Measurements from ENCODE around the gene HNRNPC.
"Not testable (repeated sequence)": the region's sequence is repeated elsewhere in the genome, so short reads cannot be mapped to it uniquely, and the experiment has no call there.

HNRNPC gene

GRCh38 chr14:21233457-21234076 is 35.7 kb downstream of the HNRNPC start:
- no peak overlapping the region for H3K9ac ChIP-seq (ENCODE audit: low read depth in 1 of 2, low read length in 2 of 2)
- H3K4me3 ChIP-seq (ENCODE audit: low read length in 2 of 2): no peak overlapping the region
- peaks cover 69 to 73% of the 10 kb centered on the region in 2 donors for H3K36me3 ChIP-seq (ENCODE audit: control insufficient read depth in 2 of 2, insufficient read depth in 2 of 2, low read length in 2 of 2)
- no peak overlapping the region for H3K27ac ChIP-seq (ENCODE audit: low read depth in 2 of 2, low read length in 2 of 2)
- no peaks in the 10 kb centered on the region for H3K27me3 ChIP-seq (ENCODE audit: control insufficient read depth in 2 of 2, insufficient read depth in 2 of 2, low read length in 2 of 2)
- H3K4me1 ChIP-seq (ENCODE audit: control insufficient read depth in 2 of 2, insufficient read depth in 2 of 2, low read length in 2 of 2): peaks cover 0 to 6% of the 10 kb centered on the region in 2 donors
- no peaks in the 10 kb centered on the region for H3K9me3 ChIP-seq (ENCODE audit: control insufficient read depth in 2 of 2, low read length in 2 of 2)

GRCh38 chr14:21231020-21231652 is 38.1 kb downstream of the HNRNPC start:
- Histone ChIP-seq H3K27me3 (ENCODE audit: control insufficient read depth in 2 of 2, insufficient read depth in 2 of 2, low read length in 2 of 2) (no peaks in the 10 kb centered on the region), H3K27ac (ENCODE audit: low read depth in 2 of 2, low read length in 2 of 2) (no peak overlapping the region), H3K4me1 (ENCODE audit: control insufficient read depth in 2 of 2, insufficient read depth in 2 of 2, low read length in 2 of 2) (peaks cover 0 to 2% of the 10 kb centered on the region in 2 donors)

GRCh38 chr14:21229821-21230220 is 39.4 kb downstream of the HNRNPC start:
- peaks cover 0 to 2% of the 10 kb centered on the region in 2 donors for H3K4me1 ChIP-seq (ENCODE audit: control insufficient read depth in 2 of 2, insufficient read depth in 2 of 2, low read length in 2 of 2)
- H3K27me3 ChIP-seq (ENCODE audit: control insufficient read depth in 2 of 2, insufficient read depth in 2 of 2, low read length in 2 of 2): no peaks in the 10 kb centered on the region
- H3K27ac ChIP-seq (ENCODE audit: low read depth in 2 of 2, low read length in 2 of 2): no peak overlapping the region
- H3K9me3 ChIP-seq (ENCODE audit: control insufficient read depth in 2 of 2, low read length in 2 of 2): no peaks in the 10 kb centered on the region
- H3K36me3 ChIP-seq (ENCODE audit: control insufficient read depth in 2 of 2, insufficient read depth in 2 of 2, low read length in 2 of 2): peaks cover 80 to 88% of the 10 kb centered on the region in 2 donors
- H3K9ac ChIP-seq (ENCODE audit: low read depth in 1 of 2, low read length in 2 of 2): no peak overlapping the region
- no peak overlapping the region for H3K4me3 ChIP-seq (ENCODE audit: low read length in 2 of 2)

More at GRCh38 chr14:21231020-21231652, 38.1 kb downstream of the HNRNPC start:
- H3K9me3 ChIP-seq (ENCODE audit: control insufficient read depth in 2 of 2, low read length in 2 of 2): no peaks in the 10 kb centered on the region
- no peak overlapping the region for H3K9ac ChIP-seq (ENCODE audit: low read depth in 1 of 2, low read length in 2 of 2)
- H3K36me3 ChIP-seq (ENCODE audit: control insufficient read depth in 2 of 2, insufficient read depth in 2 of 2, low read length in 2 of 2): peaks cover 80 to 86% of the 10 kb centered on the region in 2 donors
- H3K4me3 ChIP-seq (ENCODE audit: low read length in 2 of 2): no peak overlapping the region

- Histone ChIP-seq H3K27ac (ENCODE audit: low read depth in 2 of 2, low read length in 2 of 2) (no peak overlapping the region), H3K4me1 (ENCODE audit: control insufficient read depth in 2 of 2, insufficient read depth in 2 of 2, low read length in 2 of 2) (peaks cover 0 to 2% of the 10 kb centered on the region in 2 donors), H3K9ac (ENCODE audit: low read depth in 1 of 2, low read length in 2 of 2) (no peak overlapping the region), H3K27me3 (ENCODE audit: control insufficient read depth in 2 of 2, insufficient read depth in 2 of 2, low read length in 2 of 2) (no peaks in the 10 kb centered on the region), H3K9me3 (ENCODE audit: control insufficient read depth in 2 of 2, low read length in 2 of 2) (no peaks in the 10 kb centered on the region), H3K36me3 (ENCODE audit: control insufficient read depth in 2 of 2, insufficient read depth in 2 of 2, low read length in 2 of 2) (peaks cover 76 to 89% of the 10 kb centered on the region in 2 donors), H3K4me3 (ENCODE audit: low read length in 2 of 2) (no peak overlapping the region)
Measured at GRCh38 chr14:21227981-21228380, 41.3 kb downstream of the HNRNPC start.

GRCh38 chr14:21227150-21227549 is 42.1 kb downstream of the HNRNPC start:
- Histone ChIP-seq H3K4me3 (ENCODE audit: low read length in 2 of 2) (no peak overlapping the region), H3K27ac (ENCODE audit: low read depth in 2 of 2, low read length in 2 of 2) (no peak overlapping the region), H3K36me3 (ENCODE audit: control insufficient read depth in 2 of 2, insufficient read depth in 2 of 2, low read length in 2 of 2) (peaks cover 71 to 92% of the 10 kb centered on the region in 2 donors), H3K9me3 (ENCODE audit: control insufficient read depth in 2 of 2, low read length in 2 of 2) (no peaks in the 10 kb centered on the region), H3K27me3 (ENCODE audit: control insufficient read depth in 2 of 2, insufficient read depth in 2 of 2, low read length in 2 of 2) (no peaks in the 10 kb centered on the region), H3K9ac (ENCODE audit: low read depth in 1 of 2, low read length in 2 of 2) (no peak overlapping the region), H3K4me1 (ENCODE audit: control insufficient read depth in 2 of 2, insufficient read depth in 2 of 2, low read length in 2 of 2) (peaks cover 0 to 2% of the 10 kb centered on the region in 2 donors)

- no peak overlapping the region for H3K9ac ChIP-seq (ENCODE audit: low read depth in 1 of 2, low read length in 2 of 2)
- H3K4me3 ChIP-seq (ENCODE audit: low read length in 2 of 2): no peak overlapping the region
- peaks cover 70 to 88% of the 10 kb centered on the region in 2 donors for H3K36me3 ChIP-seq (ENCODE audit: control insufficient read depth in 2 of 2, insufficient read depth in 2 of 2, low read length in 2 of 2)
- no peak overlapping the region for H3K27ac ChIP-seq (ENCODE audit: low read depth in 2 of 2, low read length in 2 of 2)
- no peaks in the 10 kb centered on the region for H3K9me3 ChIP-seq (ENCODE audit: control insufficient read depth in 2 of 2, low read length in 2 of 2)
- no peaks in the 10 kb centered on the region for H3K27me3 ChIP-seq (ENCODE audit: control insufficient read depth in 2 of 2, insufficient read depth in 2 of 2, low read length in 2 of 2)
- H3K4me1 ChIP-seq (ENCODE audit: control insufficient read depth in 2 of 2, insufficient read depth in 2 of 2, low read length in 2 of 2): no peaks in the 10 kb centered on the region
Measured at GRCh38 chr14:21226467-21226866, 42.8 kb downstream of the HNRNPC start.

GRCh38 chr14:21225164-21225563 is 44.1 kb downstream of the HNRNPC start:
- H3K27ac ChIP-seq (ENCODE audit: low read depth in 2 of 2, low read length in 2 of 2); H3K4me1 ChIP-seq (ENCODE audit: control insufficient read depth in 2 of 2, insufficient read depth in 2 of 2, low read length in 2 of 2); H3K27me3 ChIP-seq (ENCODE audit: control insufficient read depth in 2 of 2, insufficient read depth in 2 of 2, low read length in 2 of 2); H3K9ac ChIP-seq (ENCODE audit: low read depth in 1 of 2, low read length in 2 of 2); H3K9me3 ChIP-seq (ENCODE audit: control insufficient read depth in 2 of 2, low read length in 2 of 2); H3K4me3 ChIP-seq (ENCODE audit: low read length in 2 of 2): not testable (repeated sequence)
- peaks cover 66 to 83% of the 10 kb centered on the region in 2 donors for H3K36me3 ChIP-seq (ENCODE audit: control insufficient read depth in 2 of 2, insufficient read depth in 2 of 2, low read length in 2 of 2)

- H3K36me3 ChIP-seq (ENCODE audit: control insufficient read depth in 2 of 2, insufficient read depth in 2 of 2, low read length in 2 of 2): peaks cover 57 to 75% of the 10 kb centered on the region in 2 donors
- no peak overlapping the region for H3K4me3 ChIP-seq (ENCODE audit: low read length in 2 of 2)
- H3K27me3 ChIP-seq (ENCODE audit: control insufficient read depth in 2 of 2, insufficient read depth in 2 of 2, low read length in 2 of 2): no peaks in the 10 kb centered on the region
- no peak overlapping the region for H3K27ac ChIP-seq (ENCODE audit: low read depth in 2 of 2, low read length in 2 of 2)
- H3K9me3 ChIP-seq (ENCODE audit: control insufficient read depth in 2 of 2, low read length in 2 of 2): no peaks in the 10 kb centered on the region
- peaks cover 0 to 3% of the 10 kb centered on the region in 2 donors for H3K4me1 ChIP-seq (ENCODE audit: control insufficient read depth in 2 of 2, insufficient read depth in 2 of 2, low read length in 2 of 2)
- H3K9ac ChIP-seq (ENCODE audit: low read depth in 1 of 2, low read length in 2 of 2): no peak overlapping the region
Measured at GRCh38 chr14:21220874-21221477, 48.3 kb downstream of the HNRNPC start.

GRCh38 chr14:21219561-21220111 is 49.6 kb downstream of the HNRNPC start:
- Histone ChIP-seq H3K27me3 (ENCODE audit: control insufficient read depth in 2 of 2, insufficient read depth in 2 of 2, low read length in 2 of 2) (no peaks in the 10 kb centered on the region), H3K4me3 (ENCODE audit: low read length in 2 of 2) (no peak overlapping the region), H3K36me3 (ENCODE audit: control insufficient read depth in 2 of 2, insufficient read depth in 2 of 2, low read length in 2 of 2) (peaks cover 57 to 76% of the 10 kb centered on the region in 2 donors), H3K27ac (ENCODE audit: low read depth in 2 of 2, low read length in 2 of 2) (no peak overlapping the region), H3K9ac (ENCODE audit: low read depth in 1 of 2, low read length in 2 of 2) (no peak overlapping the region), H3K9me3 (ENCODE audit: control insufficient read depth in 2 of 2, low read length in 2 of 2) (no peaks in the 10 kb centered on the region), H3K4me1 (ENCODE audit: control insufficient read depth in 2 of 2, insufficient read depth in 2 of 2, low read length in 2 of 2) (peaks cover 0 to 3% of the 10 kb centered on the region in 2 donors)

GRCh38 chr14:21219120-21219519 is 50.1 kb downstream of the HNRNPC start:
- no peak overlapping the region for H3K27ac ChIP-seq (ENCODE audit: low read depth in 2 of 2, low read length in 2 of 2)
- H3K4me3 ChIP-seq (ENCODE audit: low read length in 2 of 2): no peak overlapping the region
- H3K36me3 ChIP-seq (ENCODE audit: control insufficient read depth in 2 of 2, insufficient read depth in 2 of 2, low read length in 2 of 2): peaks cover 56 to 75% of the 10 kb centered on the region in 2 donors
- H3K9me3 ChIP-seq (ENCODE audit: control insufficient read depth in 2 of 2, low read length in 2 of 2): no peaks in the 10 kb centered on the region
- H3K9ac ChIP-seq (ENCODE audit: low read depth in 1 of 2, low read length in 2 of 2): no peak overlapping the region
- no peaks in the 10 kb centered on the region for H3K27me3 ChIP-seq (ENCODE audit: control insufficient read depth in 2 of 2, insufficient read depth in 2 of 2, low read length in 2 of 2)
- H3K4me1 ChIP-seq (ENCODE audit: control insufficient read depth in 2 of 2, insufficient read depth in 2 of 2, low read length in 2 of 2): peaks cover 0 to 3% of the 10 kb centered on the region in 2 donors
